IPS-20b (cell line): Measurements from ENCODE around the gene C3orf33.

Source experiments
- H3K27ac ChIP-seq: one replicate; pipeline ENCODE4 v1.5.1; 2013; ENCODE audit warnings: low read length
- H3K27me3 ChIP-seq: 2 replicates; pipeline ENCODE4 v1.6.1; 2013; ENCODE audit warnings: mild to moderate bottlenecking, low read length, inconsistent platforms; ENCODE audit not compliant: insufficient read depth
- H3K36me3 ChIP-seq: 2 replicates; pipeline ENCODE4 v1.6.1; 2013; ENCODE audit warnings: low read depth, mild to moderate bottlenecking, inconsistent platforms, low read length, moderate library complexity; ENCODE audit not compliant: insufficient read depth
- H3K4me1 ChIP-seq: 2 replicates; pipeline ENCODE4 v1.6.1; 2013; ENCODE audit warnings: mild to moderate bottlenecking, control low read depth, inconsistent platforms, low read length, moderate library complexity; ENCODE audit not compliant: insufficient read depth
- H3K4me3 ChIP-seq: 2 replicates; pipeline ENCODE4 v1.5.1; 2013; ENCODE audit warnings: mild to moderate bottlenecking, low read length, inconsistent platforms
- H3K9ac ChIP-seq: 2 replicates; pipeline ENCODE4 v1.6.1; 2013; ENCODE audit warnings: low read depth, mild to moderate bottlenecking, inconsistent platforms, low read length, moderate library complexity
- H3K9me3 ChIP-seq: 2 replicates; pipeline ENCODE4 v1.6.1; 2013; ENCODE audit warnings: mild to moderate bottlenecking, low read depth, low read length, inconsistent platforms; ENCODE audit not compliant: insufficient read depth

C3orf33 gene

DNA sequence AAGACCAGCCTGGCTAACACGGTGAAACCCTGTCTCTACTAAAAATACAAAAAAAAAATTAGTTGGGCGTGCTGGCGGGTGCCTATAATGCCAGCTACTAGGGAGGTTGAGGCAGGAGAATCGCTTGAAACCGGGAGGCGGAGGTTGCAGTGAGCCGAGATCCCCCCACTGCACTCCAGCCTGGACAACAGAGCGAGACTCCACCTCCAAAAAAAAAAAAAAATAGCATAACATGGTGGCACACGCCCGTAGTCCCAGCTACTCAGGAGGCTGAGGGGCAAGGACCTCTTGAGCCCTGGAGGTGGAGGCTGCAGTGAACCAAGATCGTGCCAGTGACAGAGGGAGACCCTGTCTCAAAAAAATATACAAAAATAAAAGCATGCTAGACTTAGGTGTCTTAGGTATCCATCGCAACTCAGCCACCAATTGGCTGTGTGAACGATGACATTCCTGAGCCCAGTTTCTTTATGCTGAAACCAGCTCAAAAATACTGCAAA is 67.5 kb downstream of the C3orf33 start:
- no peaks in the 10 kb centered on the region for H3K36me3 ChIP-seq
- peaks cover 6% of the 10 kb centered on the region; the same call in 1 of the 2 replicates for H3K4me1 ChIP-seq
- H3K9ac ChIP-seq: no peak overlapping the region
- no peaks in the 10 kb centered on the region for H3K27me3 ChIP-seq
- H3K4me3 ChIP-seq: no peak overlapping the region
- no peak overlapping the region for H3K27ac ChIP-seq
- H3K9me3 ChIP-seq: no peaks in the 10 kb centered on the region

DNA sequence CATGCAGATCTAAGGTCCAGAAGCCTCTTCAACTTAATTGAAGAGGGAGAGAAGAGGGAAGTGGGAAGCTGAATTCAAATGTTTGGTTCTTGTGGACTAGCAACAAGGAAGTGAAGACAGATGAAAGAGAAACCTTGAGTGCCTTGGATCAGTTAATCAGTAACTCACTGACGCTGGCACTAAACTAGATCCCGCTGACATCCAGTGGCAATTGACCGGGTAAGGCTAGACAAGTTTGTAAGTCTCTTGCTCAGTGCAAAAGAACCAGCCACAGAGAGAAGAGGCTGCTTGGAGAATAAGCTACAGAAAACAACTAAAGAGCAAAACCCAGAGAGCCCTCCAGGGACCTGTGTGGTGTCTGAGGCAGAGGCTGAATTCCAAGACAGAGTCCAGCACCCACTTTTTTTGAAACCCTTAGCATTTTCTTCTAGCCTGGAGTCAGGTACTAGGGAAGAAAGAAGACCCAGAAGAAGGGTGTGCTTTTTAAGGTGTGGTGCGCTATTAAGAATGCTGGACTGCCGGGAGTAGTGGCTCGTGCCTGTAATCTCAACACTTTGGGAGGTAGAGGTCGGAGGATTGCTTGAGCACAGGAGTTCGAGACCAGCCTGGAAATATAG is 68.1 kb downstream of the C3orf33 start:
- Histone ChIP-seq H3K9me3 (no peaks in the 10 kb centered on the region), H3K27ac (no peak overlapping the region), H3K27me3 (no peaks in the 10 kb centered on the region), H3K36me3 (no peaks in the 10 kb centered on the region), H3K4me1 (peaks cover 6% of the 10 kb centered on the region; the same call in 1 of the 2 replicates), H3K4me3 (no peak overlapping the region), H3K9ac (peak overlapping the region; percentile 39; the same call in 1 of the 2 replicates)

DNA sequence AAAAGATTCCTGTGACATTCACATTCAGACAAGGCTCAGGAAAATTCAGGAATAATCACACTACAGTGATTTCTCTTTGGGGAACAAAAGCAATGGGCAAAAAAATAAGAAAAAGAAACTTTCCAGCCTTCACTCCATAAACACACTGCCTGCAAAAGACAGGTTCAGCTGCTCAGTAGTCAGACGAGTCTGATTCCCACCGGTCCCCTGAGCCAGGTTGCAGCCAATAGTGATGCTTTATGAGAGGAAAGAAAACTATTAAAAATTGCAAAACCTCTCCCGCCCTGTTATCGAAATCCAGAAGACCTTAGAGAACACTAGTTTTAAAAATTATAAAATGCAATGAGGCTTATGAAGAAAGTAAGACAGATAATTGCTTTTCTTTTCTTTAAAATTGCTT is 69.7 kb downstream of the C3orf33 start:
- Histone ChIP-seq H3K36me3 (no peaks in the 10 kb centered on the region), H3K27ac (no peak overlapping the region), H3K9me3 (no peaks in the 10 kb centered on the region), H3K27me3 (no peaks in the 10 kb centered on the region), H3K9ac (no peak overlapping the region), H3K4me3 (no peak overlapping the region), H3K4me1 (peaks cover 6% of the 10 kb centered on the region; the same call in 1 of the 2 replicates)

DNA sequence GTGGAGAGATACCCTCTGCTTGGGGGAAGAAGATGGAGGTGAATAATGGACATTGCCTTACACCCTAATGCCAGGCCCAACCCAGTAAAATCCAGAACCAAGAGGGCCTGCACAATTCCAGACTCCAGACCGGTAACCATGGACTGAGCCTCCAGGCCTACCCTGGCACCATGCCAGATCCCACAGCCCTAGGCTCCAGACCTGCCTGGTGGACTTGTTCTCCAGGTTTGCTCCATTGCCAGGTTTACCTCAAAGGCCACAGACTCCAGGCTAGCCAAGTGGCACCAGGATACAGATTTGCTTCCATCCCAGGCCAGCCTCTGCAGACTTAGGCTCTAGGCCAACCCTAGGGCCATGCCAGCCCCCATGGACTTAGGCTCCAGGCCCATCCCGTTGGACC is 75.2 kb downstream of the C3orf33 start:
- Histone ChIP-seq H3K27me3 (no peaks in the 10 kb centered on the region), H3K9me3 (no peaks in the 10 kb centered on the region), H3K9ac (no peak overlapping the region), H3K4me3 (no peak overlapping the region), H3K27ac (no peak overlapping the region), H3K36me3 (no peaks in the 10 kb centered on the region), H3K4me1 (peaks cover 3% of the 10 kb centered on the region; the same call in 1 of the 2 replicates)

DNA sequence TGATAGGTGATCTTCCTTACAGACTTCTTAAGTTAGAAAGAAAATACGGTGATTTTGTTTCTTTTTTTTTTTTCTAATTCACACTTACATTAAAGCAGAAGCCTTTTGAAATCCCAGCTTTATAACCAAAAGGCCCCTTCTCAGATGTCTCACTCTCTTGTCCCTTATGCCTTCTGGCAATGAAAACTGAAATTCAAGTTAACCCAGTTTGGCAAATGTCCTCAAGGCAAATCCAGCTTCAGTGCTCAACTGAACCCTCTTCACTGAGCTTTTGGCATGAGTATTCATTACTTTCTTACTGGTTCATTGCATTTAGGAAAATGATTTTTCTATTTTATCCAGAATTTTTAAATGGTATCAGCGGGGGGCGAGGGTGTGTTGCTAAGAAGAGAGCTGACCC is 78.2 kb downstream of the C3orf33 start:
- Histone ChIP-seq H3K27ac (no peak overlapping the region), H3K36me3 (peaks cover 11% of the 10 kb centered on the region; the same call in 1 of the 2 replicates), H3K27me3 (no peaks in the 10 kb centered on the region), H3K9ac (no peak overlapping the region), H3K4me3 (no peak overlapping the region), H3K4me1 (peaks cover 3% of the 10 kb centered on the region; the same call in 1 of the 2 replicates), H3K9me3 (no peaks in the 10 kb centered on the region)

DNA sequence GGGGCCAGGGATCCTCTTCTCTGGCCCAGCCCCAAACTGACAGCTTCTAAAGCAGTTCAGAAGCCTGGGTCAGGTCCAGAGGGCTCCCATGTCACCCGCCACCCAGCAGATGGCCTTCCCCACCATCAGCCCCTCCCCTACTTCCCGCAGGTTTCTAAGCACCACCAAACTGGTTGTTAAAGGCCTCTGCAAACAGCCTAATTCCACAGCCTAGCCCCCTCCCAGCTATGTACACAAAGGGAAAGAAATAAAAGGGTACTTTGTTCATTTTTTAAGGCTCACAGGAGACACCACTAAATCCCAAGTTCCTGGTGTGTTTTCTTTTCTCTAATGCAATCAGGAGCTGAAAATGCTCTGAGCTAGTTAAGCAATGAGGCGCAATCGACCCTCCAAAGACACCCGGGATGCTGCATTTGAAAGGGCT is 91.8 kb downstream of the C3orf33 start:
- Histone ChIP-seq H3K4me1 (peaks cover 10% of the 10 kb centered on the region; the same call in 1 of the 2 replicates), H3K27me3 (no peaks in the 10 kb centered on the region), H3K27ac (no peak overlapping the region), H3K36me3 (no peaks in the 10 kb centered on the region), H3K9ac (no peak overlapping the region), H3K9me3 (peaks cover 15% of the 10 kb centered on the region), H3K4me3 (no peak overlapping the region)
